Activated B cell treated with CpG ODN at 0.5 μM for 24 hours (primary cell): Measurements from ENCODE around the gene UGCG. TPM values are rescaled to one million over a fixed set of nuclear protein-coding genes. Genes with fewer than 3 reads are reported as not detected.

Experiments used
- ATAC-seq: fragments of 200-7000 bp; cut with Tn5 transposase; one replicate; pipeline ENCODE4 v1.10.0; 2021; ENCODE audit warnings: low read depth, mild to moderate bottlenecking, moderate library complexity
- CTCF ChIA-PET: fragments of 350-600 bp; sonication (Branson Sonifier 250); formaldehyde crosslinking; loops from one replicate; lab custom pipeline; 2021; ENCODE audit warnings: antibody characterized with exemption; lab: Charles Lee
- POLR2A ChIA-PET: fragments of 350-600 bp; sonication (Branson Sonifier 250); formaldehyde crosslinking; loops from one replicate; lab custom pipeline; 2021; ENCODE audit warnings: antibody characterized with exemption; lab: Charles Lee
- DNase-seq: peaks from one replicate; pipeline ENCODE4 v3.0.0; 2022
- H3K27ac Mint-ChIP-seq: one replicate; pipeline ENCODE4 v1.8.0; 2020; ENCODE audit warnings: mixed read lengths
- H3K27me3 Mint-ChIP-seq: one replicate; pipeline ENCODE4 v1.8.0; 2021; ENCODE audit warnings: mixed read lengths
- H3K36me3 Mint-ChIP-seq: one replicate; pipeline ENCODE4 v1.8.0; 2021; ENCODE audit warnings: low read depth, mixed read lengths
- H3K4me1 Mint-ChIP-seq: one replicate; pipeline ENCODE4 v1.8.0; 2021; ENCODE audit warnings: mixed read lengths
- H3K4me3 Mint-ChIP-seq: one replicate; pipeline ENCODE4 v1.8.0; 2020; ENCODE audit warnings: mild to moderate bottlenecking, mixed read lengths
- H3K9me3 Mint-ChIP-seq: one replicate; pipeline ENCODE4 v1.8.0; 2020; ENCODE audit warnings: mixed read lengths
- intact Hi-C: fragments of 100-400 bp; cut with micrococcal nuclease; formaldehyde crosslinking; loops from one replicate; pipeline ENCODE4 v1.15.1; 2024
- total RNA-seq: library from RNA; stranded (reverse); gene quantifications from 2 replicates; pipeline ENCODE4 v1.2.3, GENCODE V29; 2022
- TF ChIP-seq, protein P1 (sequence below): fragments of 200-600 bp; IDR thresholded peaks from one replicate; pipeline ENCODE4 v1.8.0; 2022; ENCODE audit warnings: antibody characterized with exemption, mild to moderate bottlenecking

Gene UGCG
- total RNA-seq, 1 donor from 2014 or later, result 111 TPM

GRCh38 chr9:111854799-111855198, 41.8 kb upstream of the UGCG start:
- TF ChIP-seq, protein P1, sequence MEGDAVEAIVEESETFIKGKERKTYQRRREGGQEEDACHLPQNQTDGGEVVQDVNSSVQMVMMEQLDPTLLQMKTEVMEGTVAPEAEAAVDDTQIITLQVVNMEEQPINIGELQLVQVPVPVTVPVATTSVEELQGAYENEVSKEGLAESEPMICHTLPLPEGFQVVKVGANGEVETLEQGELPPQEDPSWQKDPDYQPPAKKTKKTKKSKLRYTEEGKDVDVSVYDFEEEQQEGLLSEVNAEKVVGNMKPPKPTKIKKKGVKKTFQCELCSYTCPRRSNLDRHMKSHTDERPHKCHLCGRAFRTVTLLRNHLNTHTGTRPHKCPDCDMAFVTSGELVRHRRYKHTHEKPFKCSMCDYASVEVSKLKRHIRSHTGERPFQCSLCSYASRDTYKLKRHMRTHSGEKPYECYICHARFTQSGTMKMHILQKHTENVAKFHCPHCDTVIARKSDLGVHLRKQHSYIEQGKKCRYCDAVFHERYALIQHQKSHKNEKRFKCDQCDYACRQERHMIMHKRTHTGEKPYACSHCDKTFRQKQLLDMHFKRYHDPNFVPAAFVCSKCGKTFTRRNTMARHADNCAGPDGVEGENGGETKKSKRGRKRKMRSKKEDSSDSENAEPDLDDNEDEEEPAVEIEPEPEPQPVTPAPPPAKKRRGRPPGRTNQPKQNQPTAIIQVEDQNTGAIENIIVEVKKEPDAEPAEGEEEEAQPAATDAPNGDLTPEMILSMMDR, result no peak
- H3K27me3 Mint-ChIP-seq, result no peaks in the 10 kb centered on the region
- H3K4me1 Mint-ChIP-seq, result no peaks in the 10 kb centered on the region
- no peak overlapping the region for H3K27ac Mint-ChIP-seq
- H3K4me3 Mint-ChIP-seq, result no peak overlapping the region
- ATAC-seq (no peak), DNase-seq (no peak)
- ChIA-PET POLR2A (no interaction called here), CTCF (no interaction called here)
- no peaks in the 10 kb centered on the region for H3K9me3 Mint-ChIP-seq
- intact Hi-C loops, result no loop called here
- no peaks in the 10 kb centered on the region for H3K36me3 Mint-ChIP-seq

- Mint-ChIP-seq H3K4me1 (no peaks in the 10 kb centered on the region), H3K36me3 (no peaks in the 10 kb centered on the region), H3K27me3 (no peaks in the 10 kb centered on the region), H3K4me3 (no peak overlapping the region), H3K9me3 (no peaks in the 10 kb centered on the region), H3K27ac (no peak overlapping the region)
- ChIA-PET POLR2A (no interaction called here), CTCF (no interaction called here)
- ATAC-seq, result no peak
- no peak for DNase-seq
- TF ChIP-seq, protein P1, result no peak
- intact Hi-C loops, result no loop called here
These were observed 38.9 kb upstream of the UGCG start for GRCh38 chr9:111857555-111858211.

DNA sequence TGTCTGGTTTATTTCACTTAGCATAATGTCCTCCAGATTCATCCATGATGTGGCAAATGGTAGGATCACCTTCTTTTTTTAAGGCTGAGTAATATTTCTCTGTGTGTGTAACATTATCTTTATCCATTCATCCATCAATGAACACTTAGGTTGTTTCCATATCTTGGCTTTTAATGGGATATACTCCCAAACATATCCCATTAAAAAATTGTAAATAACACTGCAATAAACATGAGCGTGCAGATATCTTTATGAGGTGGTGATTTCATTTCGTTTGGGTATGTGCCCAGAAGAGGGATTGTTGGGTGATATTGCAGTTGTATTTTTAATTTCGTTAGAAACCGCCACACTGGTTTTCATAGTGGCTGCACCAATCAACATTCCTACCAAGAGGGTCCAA, 36.2 kb upstream of the UGCG start:
- no peaks in the 10 kb centered on the region for H3K4me1 Mint-ChIP-seq
- intact Hi-C loops, result no loop called here
- ATAC-seq, result no peak
- TF ChIP-seq, protein P1, result no peak
- no peaks in the 10 kb centered on the region for H3K36me3 Mint-ChIP-seq
- no peaks in the 10 kb centered on the region for H3K27me3 Mint-ChIP-seq
- CTCF ChIA-PET, result no interaction called here
- no peak for DNase-seq
- H3K9me3 Mint-ChIP-seq, result peaks cover 2% of the 10 kb centered on the region
- H3K27ac Mint-ChIP-seq, result no peak overlapping the region
- POLR2A ChIA-PET, result no interaction called here
- H3K4me3 Mint-ChIP-seq, result no peak overlapping the region

- H3K27me3 Mint-ChIP-seq, result no peaks in the 10 kb centered on the region
- intact Hi-C loops, result no loop called here
- TF ChIP-seq, protein P1, result no peak
- ChIA-PET CTCF (no interaction called here), POLR2A (no interaction called here)
- H3K4me3 Mint-ChIP-seq, result no peak overlapping the region
- DNase-seq (no peak), ATAC-seq (no peak)
- H3K36me3 Mint-ChIP-seq, result no peaks in the 10 kb centered on the region
- peaks cover 5% of the 10 kb centered on the region for H3K9me3 Mint-ChIP-seq
- H3K27ac Mint-ChIP-seq, result no peak overlapping the region
- H3K4me1 Mint-ChIP-seq, result peaks cover 4% of the 10 kb centered on the region
These were observed 33.0 kb upstream of the UGCG start for GRCh38 chr9:111863636-111864035.

DNA sequence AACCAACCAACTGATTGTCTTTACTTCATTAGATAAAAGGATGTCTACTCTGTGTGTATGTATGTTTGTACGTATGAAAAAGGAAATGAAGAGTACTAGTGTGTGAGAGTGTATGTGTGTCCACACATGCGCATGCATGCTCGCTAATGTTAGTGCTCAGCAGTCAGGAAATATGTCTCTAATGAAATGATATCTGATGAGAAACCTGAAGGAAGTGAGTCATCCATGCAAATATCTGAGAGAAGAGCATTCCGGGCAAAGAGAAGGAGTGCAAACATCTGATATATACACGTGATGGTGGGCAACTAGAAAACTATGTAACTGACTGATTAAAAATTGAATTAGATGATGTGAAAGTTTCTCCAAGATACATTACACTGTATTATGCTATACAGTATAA, 29.6 kb upstream of the UGCG start:
- POLR2A ChIA-PET, result no interaction called here
- intact Hi-C loops, result no loop called here
- Mint-ChIP-seq H3K36me3 (no peaks in the 10 kb centered on the region), H3K4me3 (no peak overlapping the region), H3K27ac (no peak overlapping the region), H3K9me3 (peaks cover 5% of the 10 kb centered on the region), H3K27me3 (no peaks in the 10 kb centered on the region), H3K4me1 (peaks cover 4% of the 10 kb centered on the region)
- ATAC-seq (peak; percentile 47), DNase-seq (no peak)
- TF ChIP-seq, protein P1, result no peak
- CTCF ChIA-PET, result no interaction called here
